ENCODE results near the gene PLA2G2F.

PLA2G2F gene

DNA sequence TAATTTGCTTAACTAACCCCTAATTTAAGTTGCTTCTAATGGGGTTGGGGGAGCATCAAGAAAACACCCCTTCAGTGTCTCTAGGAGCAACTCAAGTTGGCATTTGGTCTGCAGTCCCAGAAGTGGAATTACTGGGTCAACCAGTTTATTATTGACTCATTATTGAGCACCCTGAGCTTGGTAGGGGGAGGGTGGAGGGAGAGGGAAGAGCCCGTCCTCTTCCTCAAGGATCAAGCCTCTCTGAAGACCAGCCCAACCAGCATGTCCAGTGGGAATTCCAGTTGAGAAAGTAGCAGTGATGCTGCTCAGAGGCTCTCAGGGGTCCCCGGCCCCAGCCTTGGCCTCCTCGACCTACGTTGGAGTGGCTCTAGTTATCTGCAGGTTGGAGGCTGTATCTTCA, 2.1 kb upstream of the PLA2G2F start (continued):
- TF ChIP-seq, protein P1, sequence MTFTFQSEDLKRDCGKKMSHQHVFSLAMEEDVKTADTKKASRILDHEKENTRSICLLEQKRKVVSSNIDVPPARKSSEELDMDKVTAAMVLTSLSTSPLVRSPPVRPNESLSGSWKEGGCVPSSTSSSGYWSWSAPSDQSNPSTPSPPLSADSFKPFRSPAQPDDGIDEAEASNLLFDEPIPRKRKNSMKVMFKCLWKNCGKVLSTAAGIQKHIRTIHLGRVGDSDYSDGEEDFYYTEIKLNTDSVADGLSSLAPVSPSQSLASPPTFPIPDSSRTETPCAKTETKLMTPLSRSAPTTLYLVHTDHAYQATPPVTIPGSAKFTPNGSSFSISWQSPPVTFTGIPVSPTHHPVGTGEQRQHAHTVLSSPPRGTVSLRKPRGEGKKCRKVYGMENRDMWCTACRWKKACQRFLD (tag by site-specific recombination; IDR thresholded peaks at IDR 0.05) = no peak

DNA sequence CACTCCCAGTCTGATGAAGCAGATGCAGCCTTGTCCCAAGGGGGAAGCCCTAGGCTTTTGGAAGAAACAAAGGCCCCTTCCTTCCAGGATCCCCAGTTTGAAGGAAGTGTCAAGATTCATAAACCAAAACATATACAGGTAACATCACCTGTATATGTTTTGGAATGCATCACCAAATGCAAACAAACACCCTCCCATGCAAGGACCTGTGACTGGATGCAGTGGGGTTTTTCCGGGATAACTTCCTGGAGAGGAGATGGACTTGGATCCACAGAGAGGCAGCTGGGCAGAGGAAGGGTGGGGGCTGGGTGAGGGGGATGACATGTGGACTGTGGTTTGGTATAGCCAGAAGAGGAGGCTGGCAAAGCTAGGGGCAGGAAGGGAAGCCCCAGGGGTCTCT, 1.5 kb upstream of the PLA2G2F start:
- no peak overlapping the region for H3K4me3 ChIP-seq (ENCODE audit: low read depth, low read length)
- TF ChIP-seq ZNF292 (tag by site-specific recombination; IDR thresholded peaks at IDR 0.05; ENCODE audit: borderline replicate concordance, low read depth) (no peak), ZNF140 (tag by site-specific recombination; IDR thresholded peaks at IDR 0.05) (no peak), ZNF202 (tag by site-specific recombination; IDR thresholded peaks at IDR 0.05; ENCODE audit: borderline replicate concordance) (no peak), ZNF354C (tag by site-specific recombination; IDR thresholded peaks at IDR 0.05; ENCODE audit: borderline replicate concordance, low read depth) (no peak), ZNF2 (tag by site-specific recombination; IDR thresholded peaks at IDR 0.05) (no peak), ZNF155 (tag by site-specific recombination; IDR thresholded peaks at IDR 0.05) (no peak), ZNF558 (tag by site-specific recombination; IDR thresholded peaks at IDR 0.05) (no peak), YY2 (tag by site-specific recombination; IDR thresholded peaks at IDR 0.05) (no peak), ZNF274 (IDR thresholded peaks at IDR 0.05; ENCODE audit: low read length) (no peak), ZNF274 (tag by site-specific recombination; IDR thresholded peaks at IDR 0.05; ENCODE audit: borderline replicate concordance) (no peak)
- TF ChIP-seq, protein P2, sequence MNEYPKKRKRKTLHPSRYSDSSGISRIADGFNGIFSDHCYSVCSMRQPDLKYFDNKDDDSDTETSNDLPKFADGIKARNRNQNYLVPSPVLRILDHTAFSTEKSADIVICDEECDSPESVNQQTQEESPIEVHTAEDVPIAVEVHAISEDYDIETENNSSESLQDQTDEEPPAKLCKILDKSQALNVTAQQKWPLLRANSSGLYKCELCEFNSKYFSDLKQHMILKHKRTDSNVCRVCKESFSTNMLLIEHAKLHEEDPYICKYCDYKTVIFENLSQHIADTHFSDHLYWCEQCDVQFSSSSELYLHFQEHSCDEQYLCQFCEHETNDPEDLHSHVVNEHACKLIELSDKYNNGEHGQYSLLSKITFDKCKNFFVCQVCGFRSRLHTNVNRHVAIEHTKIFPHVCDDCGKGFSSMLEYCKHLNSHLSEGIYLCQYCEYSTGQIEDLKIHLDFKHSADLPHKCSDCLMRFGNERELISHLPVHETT (tag by site-specific recombination; IDR thresholded peaks at IDR 0.05) = no peak
- ChIA-PET CTCF (no interaction called here), POLR2A (no interaction called here)
- H3K4me1 ChIP-seq (ENCODE audit: control insufficient read depth, insufficient read depth, low read length) = no peaks in the 10 kb centered on the region
- no peak overlapping the region for H3K27ac ChIP-seq (ENCODE audit: extremely low read depth, low read depth, low read length)
- no peaks in the 10 kb centered on the region for H3K36me3 ChIP-seq (ENCODE audit: control insufficient read depth in 2 of 2, insufficient read depth in 1 of 2, low read length in 2 of 2)
- H3K9me3 ChIP-seq (ENCODE audit: control insufficient read depth, insufficient read depth, low read depth, low read length) = no peaks in the 10 kb centered on the region

DNA sequence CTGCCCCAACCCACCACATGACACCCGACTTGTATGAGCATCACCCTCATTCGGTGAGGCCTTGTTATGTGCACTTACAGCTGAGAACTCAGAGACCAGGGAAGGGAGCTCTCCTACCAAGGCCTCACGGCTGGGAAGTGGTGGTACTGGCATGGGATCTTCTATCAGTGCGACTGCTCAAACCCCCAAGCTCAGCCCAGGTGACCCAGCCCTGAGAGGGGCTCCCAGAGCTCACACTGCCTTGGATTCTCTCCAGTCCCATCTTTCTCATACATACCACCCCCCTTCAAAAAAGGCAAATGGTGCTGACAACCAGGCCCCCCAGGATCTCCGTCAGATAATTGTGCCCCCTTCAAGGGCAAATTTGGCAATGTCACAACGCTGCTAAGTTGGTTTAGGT, 777 bp upstream of the PLA2G2F start:
- Histone ChIP-seq H3K9me3 (ENCODE audit: control insufficient read depth, insufficient read depth, low read depth, low read length) (no peaks in the 10 kb centered on the region), H3K36me3 (ENCODE audit: control insufficient read depth in 2 of 2, insufficient read depth in 1 of 2, low read length in 2 of 2) (no peaks in the 10 kb centered on the region), H3K4me1 (ENCODE audit: control insufficient read depth, insufficient read depth, low read length) (no peaks in the 10 kb centered on the region), H3K4me3 (ENCODE audit: low read depth, low read length) (no peak overlapping the region), H3K27ac (ENCODE audit: extremely low read depth, low read depth, low read length) (no peak overlapping the region)
- no peak for TF ChIP-seq ZNF114 (tag by site-specific recombination; IDR thresholded peaks at IDR 0.05)
- TF ChIP-seq, protein P3, sequence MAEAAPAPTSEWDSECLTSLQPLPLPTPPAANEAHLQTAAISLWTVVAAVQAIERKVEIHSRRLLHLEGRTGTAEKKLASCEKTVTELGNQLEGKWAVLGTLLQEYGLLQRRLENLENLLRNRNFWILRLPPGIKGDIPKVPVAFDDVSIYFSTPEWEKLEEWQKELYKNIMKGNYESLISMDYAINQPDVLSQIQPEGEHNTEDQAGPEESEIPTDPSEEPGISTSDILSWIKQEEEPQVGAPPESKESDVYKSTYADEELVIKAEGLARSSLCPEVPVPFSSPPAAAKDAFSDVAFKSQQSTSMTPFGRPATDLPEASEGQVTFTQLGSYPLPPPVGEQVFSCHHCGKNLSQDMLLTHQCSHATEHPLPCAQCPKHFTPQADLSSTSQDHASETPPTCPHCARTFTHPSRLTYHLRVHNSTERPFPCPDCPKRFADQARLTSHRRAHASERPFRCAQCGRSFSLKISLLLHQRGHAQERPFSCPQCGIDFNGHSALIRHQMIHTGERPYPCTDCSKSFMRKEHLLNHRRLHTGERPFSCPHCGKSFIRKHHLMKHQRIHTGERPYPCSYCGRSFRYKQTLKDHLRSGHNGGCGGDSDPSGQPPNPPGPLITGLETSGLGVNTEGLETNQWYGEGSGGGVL (tag by site-specific recombination; IDR thresholded peaks at IDR 0.05) = no peak
- TF ChIP-seq ZNF514 (tag by site-specific recombination; IDR thresholded peaks at IDR 0.05) = no peak
- CTCF ChIA-PET = no interaction called here
- POLR2A ChIA-PET = no interaction called here

DNA sequence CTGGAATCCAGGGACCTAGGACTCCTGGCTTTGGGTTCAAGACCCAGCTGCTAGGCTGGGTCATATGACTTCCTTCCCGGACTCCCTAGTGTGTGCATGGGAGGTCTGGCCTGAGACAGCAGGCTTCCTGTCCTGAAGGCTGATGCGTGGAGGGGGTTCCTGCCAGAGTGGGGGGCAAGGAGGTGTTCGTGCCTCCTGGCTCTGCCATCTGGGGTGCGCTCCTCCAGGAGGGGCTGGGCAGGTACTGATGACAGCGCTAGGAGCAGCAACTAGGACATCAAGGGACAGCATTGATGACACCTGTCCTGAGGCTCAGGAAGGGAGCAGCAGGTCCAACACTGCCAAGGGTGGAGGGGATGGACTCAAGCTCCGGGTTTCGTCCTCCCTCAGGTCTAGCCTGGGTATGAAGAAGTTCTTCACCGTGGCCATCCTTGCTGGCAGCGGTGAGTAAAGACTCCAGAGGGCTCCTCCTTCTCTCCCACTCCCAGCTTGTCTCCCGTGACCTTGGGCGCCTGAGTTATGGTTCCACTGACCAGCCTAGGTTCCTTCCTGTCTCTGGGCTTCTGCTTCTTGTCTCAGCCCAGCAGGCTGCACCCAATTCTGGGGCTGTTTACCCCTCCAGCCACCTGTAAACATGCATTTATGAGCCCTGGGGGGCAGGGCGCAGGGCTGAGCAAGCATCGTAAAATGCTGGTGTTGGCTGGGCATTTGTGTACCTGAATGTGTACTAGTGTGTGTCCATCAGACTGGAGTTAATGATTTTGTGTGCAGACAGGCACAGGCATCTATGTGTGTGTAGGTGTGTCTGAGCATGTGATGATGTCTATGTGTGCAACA, 871 bp downstream of the PLA2G2F start:
- Histone ChIP-seq H3K9me3 (ENCODE audit: control insufficient read depth, insufficient read depth, low read depth, low read length) (no peaks in the 10 kb centered on the region), H3K4me1 (ENCODE audit: control insufficient read depth, insufficient read depth, low read length) (no peaks in the 10 kb centered on the region), H3K4me3 (ENCODE audit: low read depth, low read length) (no peak overlapping the region), H3K27ac (ENCODE audit: extremely low read depth, low read depth, low read length) (no peak overlapping the region), H3K36me3 (ENCODE audit: control insufficient read depth in 2 of 2, insufficient read depth in 1 of 2, low read length in 2 of 2) (no peaks in the 10 kb centered on the region)
- ChIA-PET CTCF (interaction anchor here (0.6 to 0.7 kb wide), 2 partner anchors 24 to 53 kb away, joined by 3 to 4 read pairs; no protein-coding TSS in a partner anchor), POLR2A (no interaction called here)
- TF ChIP-seq ZNF596 (tag by site-specific recombination; IDR thresholded peaks at IDR 0.05) (no peak), PRDM1 (tag by site-specific recombination; IDR thresholded peaks at IDR 0.05) (no peak), ZNF530 (tag by site-specific recombination; IDR thresholded peaks at IDR 0.05; ENCODE audit: low read depth) (no peak), ZFP41 (tag by site-specific recombination; IDR thresholded peaks at IDR 0.05; ENCODE audit: borderline replicate concordance) (no peak), SCRT2 (tag by site-specific recombination; IDR thresholded peaks at IDR 0.05) (no peak)
- TF ChIP-seq, protein P4, sequence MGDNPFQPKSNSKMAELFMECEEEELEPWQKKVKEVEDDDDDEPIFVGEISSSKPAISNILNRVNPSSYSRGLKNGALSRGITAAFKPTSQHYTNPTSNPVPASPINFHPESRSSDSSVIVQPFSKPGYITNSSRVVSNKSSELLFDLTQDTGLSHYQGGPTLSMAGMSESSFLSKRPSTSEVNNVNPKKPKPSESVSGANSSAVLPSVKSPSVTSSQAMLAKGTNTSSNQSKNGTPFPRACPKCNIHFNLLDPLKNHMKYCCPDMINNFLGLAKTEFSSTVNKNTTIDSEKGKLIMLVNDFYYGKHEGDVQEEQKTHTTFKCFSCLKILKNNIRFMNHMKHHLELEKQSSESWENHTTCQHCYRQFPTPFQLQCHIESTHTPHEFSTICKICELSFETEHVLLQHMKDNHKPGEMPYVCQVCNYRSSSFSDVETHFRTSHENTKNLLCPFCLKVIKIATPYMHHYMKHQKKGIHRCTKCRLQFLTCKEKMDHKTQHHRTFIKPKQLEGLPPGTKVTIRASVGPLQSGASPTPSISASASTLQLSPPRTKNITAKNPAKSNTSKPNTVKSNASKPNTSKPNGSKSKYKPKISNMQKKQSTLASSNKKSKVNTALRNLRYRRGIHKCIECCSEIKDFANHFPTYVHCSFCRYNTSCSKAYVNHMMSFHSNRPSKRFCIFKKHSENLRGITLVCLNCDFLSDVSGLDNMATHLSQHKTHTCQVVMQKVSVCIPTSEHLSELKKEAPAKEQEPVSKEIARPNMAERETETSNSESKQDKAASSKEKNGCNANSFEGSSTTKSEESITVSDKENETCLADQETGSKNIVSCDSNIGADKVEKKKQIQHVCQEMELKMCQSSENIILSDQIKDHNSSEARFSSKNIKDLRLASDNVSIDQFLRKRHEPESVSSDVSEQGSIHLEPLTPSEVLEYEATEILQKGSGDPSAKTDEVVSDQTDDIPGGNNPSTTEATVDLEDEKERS (tag by site-specific recombination; IDR thresholded peaks at IDR 0.05) = no peak

Data from HEK293 (cell line).